Suppressor macrophage treated with lipopolysaccharide for 1 hour (primary cell): ENCODE data around the gene PNMA8C.
"Not testable (repeated sequence)": the region's sequence is repeated elsewhere in the genome, so short reads cannot be mapped to it uniquely, and the experiment has no call there.

Experiments used
- DNase-seq, 3 donors: peaks; one replicate each; pipeline ENCODE4 v3.0.0-alpha.2; 2020 to 2022

PNMA8C gene

DNA sequence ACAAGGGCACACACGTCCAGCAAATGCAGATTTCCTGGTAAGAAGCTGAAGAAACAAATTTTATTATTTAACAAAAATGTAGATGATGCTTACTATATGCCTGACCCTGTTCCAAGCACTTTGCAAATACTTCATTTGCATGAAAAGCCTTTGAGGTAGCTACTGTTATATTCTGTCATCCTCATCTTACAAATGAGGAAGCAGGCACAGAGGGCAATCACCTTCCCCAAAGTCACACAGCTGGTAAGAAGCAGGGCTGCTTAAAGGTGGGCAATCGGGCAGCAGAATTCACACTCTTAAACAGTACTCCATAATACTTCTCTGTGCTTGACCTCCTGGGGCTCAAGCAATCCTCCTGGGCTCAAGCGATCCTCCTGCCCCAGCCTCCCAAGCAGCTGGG, 18.3 kb upstream of the PNMA8C start:
- DNase-seq, result no peak

DNA sequence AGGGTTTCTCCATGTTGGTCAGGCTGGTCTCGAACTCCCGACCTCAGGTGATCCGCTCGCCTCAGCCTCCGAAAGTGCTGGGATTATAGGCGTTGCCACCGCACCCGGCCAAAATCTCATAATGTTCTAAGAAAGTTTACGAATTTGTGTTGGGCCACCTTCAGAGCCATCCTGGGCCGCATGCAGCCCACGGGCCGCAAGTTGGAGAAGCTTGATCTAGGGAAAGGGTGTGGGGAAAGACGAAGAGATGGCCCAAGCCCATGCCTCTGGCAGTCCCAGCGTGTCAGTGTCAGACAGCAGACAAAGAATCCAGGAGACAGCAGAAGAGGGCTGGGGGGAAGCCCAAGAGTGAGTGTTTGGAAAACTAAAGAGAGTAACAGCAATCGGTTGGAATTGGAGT, 17.3 kb upstream of the PNMA8C start:
- DNase-seq, result no peak

- DNase-seq, result no peak
These were observed 14.2 kb upstream of the PNMA8C start for GRCh38 chr19:46442808-46443450.

- DNase-seq, result no peak
These were observed 13.1 kb upstream of the PNMA8C start for GRCh38 chr19:46441866-46442265.

DNA sequence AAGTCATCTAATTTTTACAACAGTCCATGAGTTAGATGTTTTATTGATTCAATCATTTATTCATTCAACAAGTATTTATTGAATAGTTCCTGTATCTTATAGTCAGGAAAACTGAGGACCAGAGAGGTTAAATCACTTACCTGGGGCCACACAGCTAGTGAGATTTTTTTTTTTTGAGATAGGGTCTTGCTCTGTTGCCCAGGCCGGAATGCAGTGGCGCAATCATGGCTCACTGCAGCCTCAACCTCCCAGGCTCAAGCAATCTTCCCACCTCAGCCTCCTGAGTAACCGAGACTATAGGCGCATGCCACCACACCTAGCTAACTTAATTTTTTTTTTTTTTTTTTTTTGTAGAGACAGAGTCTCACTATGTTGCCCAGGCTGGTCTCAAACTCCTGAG, 7.0 kb upstream of the PNMA8C start:
- DNase-seq, result not testable (repeated sequence)

GRCh38 chr19:46435009-46435408, 6.3 kb upstream of the PNMA8C start:
- DNase-seq, result no peak

GRCh38 chr19:46433470-46433869, 4.7 kb upstream of the PNMA8C start:
- DNase-seq, result not testable (repeated sequence)

- no peak for DNase-seq
These were observed 3.1 kb upstream of the PNMA8C start for GRCh38 chr19:46431824-46432223.

DNA sequence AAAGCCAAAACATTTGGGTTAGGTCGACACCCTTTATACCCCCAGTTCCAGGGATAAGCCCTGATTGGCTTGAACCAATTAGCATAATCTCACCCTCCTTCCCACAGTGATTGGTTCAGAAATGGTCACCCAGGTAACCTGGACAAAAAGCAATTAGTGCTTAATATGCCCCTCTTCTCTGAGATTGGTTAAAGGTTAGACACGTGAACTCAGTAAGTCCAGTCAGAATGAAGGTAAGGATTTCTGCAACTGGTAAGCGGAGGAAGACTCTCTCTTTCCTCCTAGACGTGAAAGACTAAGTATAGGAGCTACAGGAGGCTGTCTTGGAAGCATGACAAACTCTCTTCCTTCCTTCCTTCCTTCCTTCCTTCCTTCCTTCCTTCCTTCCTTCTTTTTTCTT, 1.3 kb upstream of the PNMA8C start:
- no peak for DNase-seq

- DNase-seq, result no peak
These were observed 1.2 kb downstream of the PNMA8C start for GRCh38 chr19:46427518-46428045.

DNA sequence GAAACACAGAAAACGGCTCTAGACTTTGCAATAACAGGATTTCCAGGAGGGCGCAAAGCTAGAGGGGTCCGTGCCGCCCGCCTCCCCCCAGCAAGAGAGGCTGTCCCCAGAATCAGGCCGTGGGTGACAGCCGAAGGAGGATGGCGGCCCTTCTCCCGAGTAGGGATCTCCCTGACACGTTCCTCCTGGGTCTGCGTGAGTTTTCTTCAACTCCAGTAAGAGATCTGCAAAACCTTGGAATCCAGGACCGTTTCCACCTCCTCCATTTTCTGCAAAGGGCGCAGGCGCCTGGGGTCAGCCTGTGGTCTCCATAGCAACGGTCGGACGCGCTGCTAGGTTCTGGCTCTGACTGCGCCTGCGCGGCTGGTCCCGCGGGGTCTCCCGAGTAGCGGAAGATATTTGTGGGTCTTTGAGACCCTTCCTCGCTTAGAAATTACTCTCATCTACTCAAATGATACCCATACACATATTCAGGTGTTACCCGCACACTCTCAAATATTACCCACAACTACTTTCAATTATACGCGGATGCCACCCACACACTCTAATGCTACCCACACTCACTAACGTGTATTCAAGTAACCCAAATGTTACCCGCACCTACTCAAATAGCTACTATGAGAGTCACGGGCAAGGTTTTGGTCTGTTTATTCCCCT, 2.1 kb downstream of the PNMA8C start:
- DNase-seq, result peak; percentile 29 to 53 (median 48)

DNA sequence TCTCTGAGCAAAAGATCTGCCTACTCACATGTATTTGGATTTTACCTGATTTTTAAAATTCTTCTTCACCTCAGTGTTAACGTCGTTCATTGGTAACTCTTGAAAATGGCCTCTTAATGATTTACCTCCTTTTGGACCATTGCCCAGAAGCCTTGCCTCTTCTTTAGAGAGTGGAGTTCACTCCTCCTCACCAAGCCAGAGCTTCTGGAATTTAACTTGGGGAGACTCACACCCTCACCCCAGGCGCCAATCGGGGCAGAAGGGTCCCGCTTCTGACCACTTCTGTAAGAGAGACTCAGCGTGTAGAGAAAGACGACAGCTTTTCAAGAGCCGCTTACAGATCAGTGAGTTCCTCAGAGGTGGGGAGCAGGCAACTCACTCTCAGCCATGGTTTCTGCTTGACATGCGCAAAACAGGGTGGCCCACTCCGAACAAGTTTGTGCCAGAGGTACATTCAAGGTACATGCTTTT, 2.7 kb downstream of the PNMA8C start:
- DNase-seq, result no peak

DNA sequence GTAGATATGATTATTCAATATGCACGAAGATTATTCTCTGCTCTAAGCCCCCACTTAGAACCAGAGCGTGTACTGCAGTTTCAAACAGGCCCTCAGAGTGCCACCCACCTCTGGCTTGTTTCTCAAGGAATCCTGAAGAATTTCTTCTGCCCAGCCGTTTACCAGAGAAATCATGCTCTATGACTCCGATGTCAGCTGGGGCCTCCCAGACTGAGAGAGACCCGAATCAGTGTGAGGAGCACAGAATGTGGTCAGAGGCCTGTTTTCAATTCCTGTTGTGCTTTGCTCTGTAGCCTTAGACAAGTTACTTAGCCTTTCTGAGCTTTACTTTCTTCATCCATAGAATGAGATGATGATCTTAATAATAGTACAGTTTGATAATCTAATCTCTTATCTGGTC, 5.5 kb downstream of the PNMA8C start:
- DNase-seq, result no peak

- DNase-seq, result no peak
These were observed 6.4 kb downstream of the PNMA8C start for GRCh38 chr19:46422344-46422743.

- no peak for DNase-seq
These were observed 8.7 kb downstream of the PNMA8C start for GRCh38 chr19:46420056-46420455.

DNA sequence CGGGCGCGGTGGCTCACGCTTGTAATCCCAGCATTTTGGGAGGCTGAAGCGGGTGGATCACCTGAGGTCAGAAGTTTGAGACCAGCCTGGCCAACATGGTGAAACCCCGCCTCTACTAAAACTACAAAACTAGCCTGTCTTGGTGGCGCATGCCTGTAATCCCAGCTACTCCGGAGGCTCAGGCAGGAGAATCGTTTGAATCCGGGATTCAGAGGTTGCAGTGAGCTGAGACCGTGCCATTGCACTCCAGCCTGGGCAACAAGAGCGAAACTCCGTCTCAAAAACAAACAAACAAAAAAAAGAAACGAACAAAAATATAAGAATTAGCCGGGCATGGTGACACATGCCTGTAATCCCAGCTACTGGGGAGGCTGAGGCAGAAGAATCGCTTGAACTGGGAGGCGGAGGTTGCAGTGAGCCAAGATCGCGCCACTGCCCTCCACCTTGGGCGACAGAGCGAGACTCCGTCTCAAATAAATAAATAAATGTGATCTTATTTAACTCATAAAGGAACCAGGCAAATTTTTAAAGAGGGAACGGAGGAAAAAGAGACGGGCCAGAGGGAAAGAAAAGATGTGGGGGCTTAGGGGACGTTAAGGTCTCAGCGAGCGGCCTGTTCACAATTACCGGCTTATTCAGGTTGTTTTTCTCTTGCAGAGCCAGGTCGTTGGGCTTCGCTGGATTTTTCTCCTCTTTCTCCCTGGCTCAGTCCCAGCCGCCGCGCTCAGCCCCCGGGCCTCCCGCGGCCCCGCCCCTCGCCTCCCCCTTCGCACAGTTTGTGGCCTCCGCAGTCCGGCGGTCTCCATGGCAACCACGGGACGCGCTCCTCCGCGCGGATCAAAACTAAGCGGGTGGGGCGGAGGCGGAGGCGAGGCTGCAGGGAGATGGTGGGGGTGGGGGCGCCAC, 12.7 kb downstream of the PNMA8C start:
- DNase-seq, result peak in 2 of 3 donors; percentile 32 to 57

DNA sequence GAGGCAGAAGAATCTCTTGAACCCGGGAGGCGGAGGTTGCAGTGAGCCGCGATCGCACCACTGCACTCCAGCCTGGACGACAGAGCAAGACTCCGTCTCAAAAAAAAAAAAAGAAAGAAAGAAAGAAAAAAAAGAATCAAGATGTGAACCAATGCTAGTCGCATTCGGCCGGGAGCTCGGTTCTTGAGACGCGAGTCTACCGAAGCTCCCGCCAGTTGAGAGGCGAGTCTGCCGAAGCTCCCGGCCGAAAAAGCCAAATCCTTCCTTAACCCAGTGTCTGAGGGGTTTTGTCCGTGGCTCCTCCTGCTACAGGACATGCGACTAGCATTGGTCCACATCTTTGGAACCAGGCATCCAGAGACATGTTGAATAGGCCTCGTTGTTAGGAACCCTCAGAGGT, 13.8 kb downstream of the PNMA8C start:
- DNase-seq, result not testable (repeated sequence)

GRCh38 chr19:46413262-46414031, 15.3 kb downstream of the PNMA8C start, which contains the start of gene CCDC8:
CCDC8 (minus strand) TSS chr19:46413564; CDS start chr19:46412810, 754 bp downstream.
- DNase-seq, result no peak

GRCh38 chr19:46412650-46413261, 16.0 kb downstream of the PNMA8C start:
- DNase-seq, result no peak

GRCh38 chr19:46411925-46412649, 16.6 kb downstream of the PNMA8C start:
- DNase-seq, result no peak
